Right cardiac atrium (tissue), 5 donors: Measurements from ENCODE around the gene HELB. TPM values are rescaled to one million over a fixed set of nuclear protein-coding genes. Genes with fewer than 3 reads are reported as not detected.
A peak's percentile ranks its signal among the peaks of the same experiment; 100 is the strongest.
"Not testable (repeated sequence)": the region's sequence is repeated elsewhere in the genome, so short reads cannot be mapped to it uniquely, and the experiment has no call there.

Source experiments
- ATAC-seq, 2 donors: fragments of 200-7000 bp; cut with Tn5 transposase; one replicate each; pipeline versions ENCODE4 v1.8.0 to v1.9.1; 2020; ENCODE audit warnings: moderate library complexity in 2 of 2, mild to moderate bottlenecking in 1 of 2
- DNase-seq, 3 donors: peaks; one replicate each; pipeline ENCODE4 v3.0.0-alpha.2; 2020
- H3K27ac ChIP-seq: one replicate; pipeline ENCODE4 v1.5.1; 2013; ENCODE audit warnings: mild to moderate bottlenecking, low read length, control low read depth, moderate library complexity
- H3K27me3 ChIP-seq: one replicate; pipeline ENCODE4 v1.6.1; 2013; ENCODE audit not compliant: control insufficient read depth, insufficient read depth
- H3K4me1 ChIP-seq: one replicate; pipeline ENCODE4 v1.6.1; 2013; ENCODE audit warnings: low read length; ENCODE audit not compliant: control insufficient read depth, insufficient read depth
- H3K4me3 ChIP-seq: one replicate; pipeline ENCODE4 v1.5.1; 2013; ENCODE audit warnings: low read length, control low read depth
- H3K9me3 ChIP-seq: one replicate; pipeline ENCODE4 v1.6.1; 2013; ENCODE audit warnings: low read length; ENCODE audit not compliant: control insufficient read depth
- WGBS: extraction: QIAGEN DNeasy Blood & Tissue Kit; methylation state at CpG from one replicate; pipeline ENCODE4 v1.1.7; 2013; 5-methylcytosine and 5-hydroxymethylcytosine counted together
- intact Hi-C, 4 donors: fragments of 100-400 bp; cut with DNase I; formaldehyde crosslinking; loops; one replicate each; pipeline versions ENCODE4 v1.11.0 to v1.14.0; 2022 to 2023
- polyA plus RNA-seq: library from polyadenylated mRNA; stranded (reverse); fragments of 200-250 nt; gene quantifications from one replicate; pipeline ENCODE4 v1.2.3, GENCODE V29; 2013
- total RNA-seq, 4 donors: library from RNA; stranded (reverse); fragmentation: NEBNext Ultra II Directional; extraction: Animal tissue kit (Norgen Biotek cat#: 25700); gene quantifications; one replicate each; pipeline ENCODE4 v1.2.1, GENCODE V29; 2021
- donor health status: healthy with polysubstance abuse.
- donor health status: DM: no; HTN: yes; CAD: no.
- donor health status: DM: no; HTN: no; CAD: no.
- donor health status: DM: no; HTN: yes; CAD: no; lungs with severe emphysema.
- donor health status: DM: yes; HTN: yes; CAD: no.

HELB gene
- total and polyA plus RNA-seq, 5 donors, result 0.48 to 1.9 (median 1.2) TPM

- peak overlapping the region; percentile 19 for H3K27ac ChIP-seq
- no peak for ATAC-seq
- 19% methylated on average over 6 of the region's 6 CpGs for WGBS
- no peak for DNase-seq
- H3K9me3 ChIP-seq, result no peaks in the 10 kb centered on the region
- peak overlapping the region; percentile 54 for H3K4me3 ChIP-seq
- peaks cover 1% of the 10 kb centered on the region for H3K4me1 ChIP-seq
- intact Hi-C loops, result no loop called here
- H3K27me3 ChIP-seq, result no peaks in the 10 kb centered on the region
Measured at GRCh38 chr12:66302827-66303169, 505 bp downstream of the HELB start.

DNA sequence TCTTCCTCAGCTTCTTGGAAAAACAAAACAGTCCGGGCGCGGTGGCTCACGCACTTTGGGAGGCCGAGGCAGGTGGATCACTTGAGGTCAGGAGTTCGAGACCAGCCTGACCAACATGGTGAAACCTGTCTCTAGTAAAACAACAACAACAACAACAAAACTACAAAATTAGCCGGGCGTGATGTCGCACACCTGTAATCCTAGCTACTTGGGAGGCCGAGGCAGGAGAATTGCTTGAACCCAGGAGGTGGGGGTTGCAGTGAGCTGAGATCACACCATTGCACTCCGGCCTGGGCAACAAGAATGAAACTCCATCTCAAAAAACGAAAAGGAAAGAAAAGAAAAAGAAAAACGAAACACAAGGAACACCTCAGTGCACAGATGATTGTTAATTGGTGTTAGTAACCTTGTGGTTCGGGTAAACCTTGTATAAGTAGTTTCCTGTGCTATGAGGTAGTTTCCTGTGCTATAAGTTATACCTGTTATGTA is 1.1 kb downstream of the HELB start:
- ATAC-seq, H3K27me3 ChIP-seq, H3K27ac ChIP-seq, intact Hi-C loops, H3K4me1 ChIP-seq, H3K9me3 ChIP-seq, H3K4me3 ChIP-seq: not testable (repeated sequence)
- 82% methylated on average over 14 of the region's 14 CpGs for WGBS
- peak in 1 of 3 donors; percentile 46 for DNase-seq

- H3K27ac ChIP-seq, result no peak overlapping the region
- 64% methylated on average over 6 of the region's 6 CpGs for WGBS
- H3K9me3 ChIP-seq, result no peaks in the 10 kb centered on the region
- peaks cover 1% of the 10 kb centered on the region for H3K4me1 ChIP-seq
- H3K27me3 ChIP-seq, result no peaks in the 10 kb centered on the region
- no peak overlapping the region for H3K4me3 ChIP-seq
- ATAC-seq (no peak), DNase-seq (no peak)
- intact Hi-C loops, result no loop called here
Measured at GRCh38 chr12:66304296-66304900, 2.1 kb downstream of the HELB start.

- Histone ChIP-seq H3K4me3 (no peak overlapping the region), H3K27me3 (no peaks in the 10 kb centered on the region), H3K27ac (no peak overlapping the region), H3K9me3 (no peaks in the 10 kb centered on the region), H3K4me1 (no peaks in the 10 kb centered on the region)
- 94% methylated on average over 1 of the region's 1 CpG for WGBS
- ATAC-seq (no peak), DNase-seq (no peak)
- intact Hi-C loops, result no loop called here
Measured at GRCh38 chr12:66309606-66310005, 7.3 kb downstream of the HELB start.

GRCh38 chr12:66312189-66312588 is 9.9 kb downstream of the HELB start:
- Histone ChIP-seq H3K9me3 (no peaks in the 10 kb centered on the region), H3K27me3 (no peaks in the 10 kb centered on the region), H3K4me3 (no peak overlapping the region), H3K27ac (no peak overlapping the region), H3K4me1 (no peaks in the 10 kb centered on the region)
- DNase-seq (no peak), ATAC-seq (no peak)
- intact Hi-C loops, result no loop called here
- WGBS, result 45% methylated on average over 1 of the region's 1 CpG

- ATAC-seq (no peak), DNase-seq (no peak)
- Histone ChIP-seq H3K4me1 (no peaks in the 10 kb centered on the region), H3K27me3 (no peaks in the 10 kb centered on the region), H3K27ac (no peak overlapping the region), H3K9me3 (no peaks in the 10 kb centered on the region), H3K4me3 (no peak overlapping the region)
- intact Hi-C loops, result no loop called here
Measured at GRCh38 chr12:66314278-66314677, 12.0 kb downstream of the HELB start.

- H3K4me3 ChIP-seq, result no peak overlapping the region
- WGBS, result 65% methylated on average over 4 of the region's 4 CpGs
- no peak for ATAC-seq
- H3K27ac ChIP-seq, result no peak overlapping the region
- H3K9me3 ChIP-seq, result no peaks in the 10 kb centered on the region
- H3K4me1 ChIP-seq, result no peaks in the 10 kb centered on the region
- no peak for DNase-seq
- intact Hi-C loops, result no loop called here
- H3K27me3 ChIP-seq, result no peaks in the 10 kb centered on the region
Measured at GRCh38 chr12:66319266-66319954, 17.1 kb downstream of the HELB start.

GRCh38 chr12:66320996-66321395 is 18.7 kb downstream of the HELB start:
- Histone ChIP-seq H3K9me3 (no peaks in the 10 kb centered on the region), H3K27ac (no peak overlapping the region), H3K4me3 (no peak overlapping the region), H3K4me1 (no peaks in the 10 kb centered on the region), H3K27me3 (no peaks in the 10 kb centered on the region)
- intact Hi-C loops, result loop anchor here in 1 of 4 donors (5.0 kb wide), 1 partner anchor 51 kb away; no protein-coding TSS in a partner anchor
- 95% methylated on average over 3 of the region's 3 CpGs for WGBS
- no peak for DNase-seq
- no peak for ATAC-seq

GRCh38 chr12:66321435-66321834 is 19.1 kb downstream of the HELB start:
- Histone ChIP-seq H3K9me3 (no peaks in the 10 kb centered on the region), H3K27me3 (no peaks in the 10 kb centered on the region), H3K4me3 (no peak overlapping the region), H3K4me1 (no peaks in the 10 kb centered on the region), H3K27ac (no peak overlapping the region)
- ATAC-seq (no peak), DNase-seq (no peak)
- intact Hi-C loops, result loop anchor here in 1 of 4 donors (5.0 kb wide), 1 partner anchor 51 kb away; no protein-coding TSS in a partner anchor

GRCh38 chr12:66323017-66323416 is 20.7 kb downstream of the HELB start:
- intact Hi-C loops, result loop anchor here in 1 of 4 donors (5.0 kb wide), 1 partner anchor 49 kb away; no protein-coding TSS in a partner anchor
- Histone ChIP-seq H3K27ac (no peak overlapping the region), H3K4me3 (no peak overlapping the region), H3K27me3 (no peaks in the 10 kb centered on the region), H3K9me3 (no peaks in the 10 kb centered on the region), H3K4me1 (no peaks in the 10 kb centered on the region)
- DNase-seq, result no peak
- WGBS, result 93% methylated on average over 1 of the region's 1 CpG
- ATAC-seq, result no peak

GRCh38 chr12:66329941-66330340 is 27.6 kb downstream of the HELB start:
- peak in 1 of 2 donors; percentile 54 for ATAC-seq
- no peaks in the 10 kb centered on the region for H3K9me3 ChIP-seq

More at GRCh38 chr12:66329941-66330340, 27.6 kb downstream of the HELB start:
- intact Hi-C loops, result no loop called here
- H3K4me1 ChIP-seq, result peaks cover 2% of the 10 kb centered on the region
- no peak overlapping the region for H3K27ac ChIP-seq
- DNase-seq, result no peak
- H3K27me3 ChIP-seq, result no peaks in the 10 kb centered on the region
- no peak overlapping the region for H3K4me3 ChIP-seq
- 53% methylated on average over 5 of the region's 5 CpGs for WGBS
